ENCODE data around the gene KRTAP12-1.

Gene KRTAP12-1, protein sequence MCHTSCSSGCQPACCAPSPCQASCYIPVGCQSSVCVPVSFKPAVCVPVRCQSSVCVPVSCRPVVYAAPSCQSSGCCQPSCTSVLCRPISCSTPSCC

DNA sequence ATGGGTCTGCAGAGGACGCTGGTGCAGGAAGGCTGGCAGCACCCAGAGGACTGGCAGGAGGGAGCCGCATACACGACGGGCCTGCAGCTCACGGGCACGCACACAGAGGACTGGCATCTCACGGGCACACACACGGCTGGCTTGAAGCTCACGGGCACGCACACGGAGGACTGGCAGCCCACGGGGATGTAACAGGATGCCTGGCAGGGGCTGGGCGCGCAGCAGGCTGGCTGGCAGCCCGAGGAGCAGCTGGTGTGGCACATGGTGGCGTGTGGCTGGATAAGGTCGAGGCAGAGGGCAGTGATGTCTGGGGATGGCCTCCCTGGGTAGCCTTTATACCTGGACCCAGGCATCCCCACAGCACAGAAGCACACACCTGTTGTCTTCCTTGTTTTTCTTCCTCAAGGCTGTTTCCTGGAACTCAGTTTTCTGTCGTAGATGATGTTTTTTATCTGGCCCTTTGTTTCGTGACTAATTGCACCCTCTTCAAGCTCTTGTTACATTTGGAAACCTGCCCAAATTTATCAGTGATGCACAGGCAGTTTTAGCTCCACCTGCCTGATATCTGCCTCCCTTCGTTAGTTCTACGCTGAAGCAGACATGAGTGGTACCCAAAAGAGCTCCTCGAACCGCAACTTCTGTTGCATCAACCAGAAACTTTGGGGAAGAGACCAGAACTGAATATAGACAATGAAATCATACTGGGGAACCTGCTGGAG, at the start of gene KRTAP12-1:
TSS of gene KRTAP12-1 (minus strand) at position 303 of the 719 bp plus-strand sequence. CDS start at position 263, 40 bp downstream.
- no peak for DNase-seq (ENCODE audit: low spot score)

DNA sequence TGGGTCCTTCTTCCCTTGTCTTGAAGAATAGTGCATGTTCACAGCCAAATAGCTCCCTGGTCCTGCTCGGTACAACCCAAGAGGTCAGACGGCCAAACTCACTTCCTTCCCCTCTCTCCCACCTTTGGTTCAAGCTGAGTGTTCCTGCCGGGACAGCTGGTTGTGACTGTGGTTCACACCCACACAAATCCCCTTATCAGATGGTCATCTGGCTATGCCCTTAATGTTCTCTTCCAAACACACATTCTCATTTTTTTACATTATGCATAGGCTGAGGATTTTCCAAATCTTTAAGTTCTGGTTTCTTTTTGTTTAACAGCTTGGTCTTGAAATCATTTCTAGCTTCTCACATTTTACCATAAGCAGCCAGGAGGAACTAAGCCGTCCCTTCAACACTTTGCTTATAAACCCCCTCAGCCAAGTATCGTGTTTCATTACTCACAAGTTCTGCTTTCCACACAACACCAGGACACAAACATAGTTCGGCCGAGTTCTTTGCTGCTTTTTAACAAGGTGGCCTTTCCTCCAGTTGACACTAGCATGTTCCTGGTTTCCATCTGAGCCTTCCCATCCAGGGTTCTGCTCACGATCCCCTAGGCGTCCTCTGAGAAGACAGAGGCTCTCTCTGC, 49.1 kb upstream of the KRTAP12-1 start:
- no peak for DNase-seq (ENCODE audit: low spot score)

DNA sequence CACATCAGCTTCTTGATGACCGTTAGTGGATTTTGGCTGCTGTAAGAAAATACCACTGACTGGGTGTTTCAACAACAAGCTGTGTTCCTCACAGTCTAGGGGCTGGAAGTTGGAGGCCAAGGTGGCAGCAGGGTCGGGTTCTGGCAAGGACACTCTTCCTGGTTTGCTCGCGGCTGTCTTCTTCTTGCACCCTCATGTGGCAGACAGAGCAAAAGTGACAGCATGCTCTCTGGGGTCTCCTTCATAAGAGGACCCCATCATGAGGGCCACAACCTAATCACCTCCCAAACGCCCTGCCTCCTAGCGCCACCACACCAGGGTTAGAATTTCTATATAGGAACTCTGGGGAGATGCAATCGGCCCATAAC, 48.0 kb upstream of the KRTAP12-1 start:
- DNase-seq (ENCODE audit: low spot score): no peak

GRCh38 chr21:44729336-44730027, 47.5 kb upstream of the KRTAP12-1 start:
- DNase-seq (ENCODE audit: low spot score): no peak

- no peak for DNase-seq (ENCODE audit: low spot score)
Measured at GRCh38 chr21:44728716-44729115, 46.8 kb upstream of the KRTAP12-1 start.

- DNase-seq (ENCODE audit: low spot score): no peak
Measured at GRCh38 chr21:44727757-44728156, 45.8 kb upstream of the KRTAP12-1 start.

GRCh38 chr21:44727321-44727720, 45.4 kb upstream of the KRTAP12-1 start:
- no peak for DNase-seq (ENCODE audit: low spot score)

- DNase-seq (ENCODE audit: low spot score): no peak
Measured at GRCh38 chr21:44726826-44727225, 44.9 kb upstream of the KRTAP12-1 start.

GRCh38 chr21:44724926-44725325, 43.0 kb upstream of the KRTAP12-1 start:
- no peak for DNase-seq (ENCODE audit: low spot score)

- no peak for DNase-seq (ENCODE audit: low spot score)
Measured at GRCh38 chr21:44724196-44724595, 42.2 kb upstream of the KRTAP12-1 start.

DNA sequence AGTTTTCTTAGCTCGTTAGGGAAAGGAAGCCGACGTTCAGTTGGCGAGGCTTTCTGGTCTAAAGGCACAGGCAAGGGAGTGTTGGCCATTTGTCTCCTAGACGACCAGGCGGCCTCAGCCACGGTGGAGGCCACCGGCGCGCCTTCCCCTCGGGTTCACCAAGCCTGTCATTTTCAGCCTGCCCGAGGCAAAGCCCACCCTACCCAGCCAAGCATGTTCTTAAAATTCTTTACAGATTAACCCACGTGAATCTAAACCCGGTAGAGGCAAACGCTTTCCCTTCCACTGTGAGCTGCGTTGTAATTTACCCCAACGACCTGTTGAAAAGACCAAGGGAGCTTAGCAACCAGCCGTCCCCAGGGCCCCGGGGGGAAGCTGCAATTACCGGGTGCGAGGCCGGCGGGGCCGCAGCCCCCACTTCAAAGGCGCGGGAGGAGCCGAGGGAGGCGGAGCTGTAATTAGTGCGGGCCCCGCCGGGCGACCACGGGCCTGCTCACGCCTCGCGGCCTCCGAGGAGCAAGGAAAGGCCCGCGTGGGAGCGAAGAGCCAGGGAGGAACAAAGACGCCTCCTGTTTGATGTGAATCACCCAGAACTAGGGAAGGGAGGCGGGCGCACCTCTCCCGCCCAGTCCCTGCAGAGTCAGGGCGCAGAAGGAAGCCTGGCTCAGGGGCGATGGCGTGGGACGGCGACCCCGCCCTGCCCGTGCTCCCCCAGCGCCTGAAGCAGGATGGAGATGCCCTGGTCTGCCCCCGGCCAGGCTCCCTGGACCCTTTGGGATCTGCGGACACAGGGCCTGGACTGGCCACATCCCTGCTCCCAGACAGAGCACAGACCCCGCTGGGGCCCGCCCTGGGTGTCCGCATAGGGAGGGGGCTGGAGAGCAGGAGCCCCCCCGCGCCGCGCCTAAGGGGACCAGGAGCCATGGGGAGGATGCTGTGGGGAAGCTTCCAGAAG, 41.5 kb upstream of the KRTAP12-1 start:
- DNase-seq (ENCODE audit: low spot score): no peak

DNA sequence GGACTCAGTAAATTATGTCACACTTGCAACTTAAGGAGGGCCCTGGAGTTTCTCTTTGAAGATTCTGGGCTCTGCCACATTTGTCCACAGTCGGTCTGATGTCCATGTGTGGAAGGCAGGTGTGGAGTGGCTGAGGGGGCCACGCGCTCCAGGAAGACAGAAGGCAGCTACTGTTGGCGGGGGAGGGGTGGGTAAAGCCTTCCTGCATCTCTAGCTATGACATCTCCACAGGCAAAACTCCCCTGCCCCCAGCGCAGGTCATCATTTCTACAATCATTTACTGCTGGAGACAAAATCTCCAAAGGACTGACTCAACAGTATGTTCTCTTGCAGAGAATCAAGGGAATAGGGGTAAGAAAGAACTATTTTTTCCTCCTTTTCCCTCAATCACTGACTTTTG, 40.8 kb upstream of the KRTAP12-1 start:
- no peak for DNase-seq (ENCODE audit: low spot score)

DNA sequence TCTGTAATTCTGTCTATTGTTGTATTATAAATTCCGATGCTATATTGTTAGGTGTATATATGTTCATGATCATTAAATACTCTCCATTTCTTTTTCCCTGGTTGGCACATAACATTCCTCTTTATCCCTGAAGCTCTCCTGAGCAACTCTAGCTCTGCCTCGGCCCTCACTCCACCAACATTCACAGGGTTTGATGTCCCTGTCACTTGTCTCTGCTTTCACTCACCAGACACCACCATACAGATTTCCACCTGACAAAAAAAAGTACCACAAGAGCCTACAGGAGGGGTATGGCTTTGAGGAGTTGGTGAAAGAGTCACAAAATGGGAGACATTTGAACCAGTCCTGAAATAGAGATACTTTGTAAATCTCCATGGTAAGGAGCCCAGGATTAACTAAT, 38.2 kb upstream of the KRTAP12-1 start:
- DNase-seq (ENCODE audit: low spot score): no peak

- no peak for DNase-seq (ENCODE audit: low spot score)
Measured at GRCh38 chr21:44718571-44718970, 36.6 kb upstream of the KRTAP12-1 start.

DNA sequence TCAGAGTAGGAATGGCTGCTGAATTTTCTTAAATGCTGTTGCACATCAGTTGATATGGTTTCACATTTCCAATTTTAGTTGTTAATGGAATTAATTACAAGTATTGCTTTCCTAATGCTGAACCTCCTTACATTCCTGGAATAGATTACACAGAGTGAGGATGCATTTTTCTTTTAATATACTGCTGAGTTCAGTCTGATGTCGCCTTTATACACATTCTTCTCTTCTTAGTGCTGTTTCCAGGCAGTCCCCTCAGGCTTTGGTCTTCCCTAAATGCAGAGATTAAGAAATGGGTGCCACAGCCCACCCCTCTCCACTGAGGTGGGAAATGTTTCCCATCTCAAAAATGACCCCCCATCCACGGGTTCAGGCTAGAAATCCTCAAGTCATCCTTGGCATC, 36.1 kb upstream of the KRTAP12-1 start:
- no peak for DNase-seq (ENCODE audit: low spot score)

GRCh38 chr21:44716984-44717383, 35.0 kb upstream of the KRTAP12-1 start:
- DNase-seq (ENCODE audit: low spot score): no peak

GRCh38 chr21:44714905-44715304, 32.9 kb upstream of the KRTAP12-1 start:
- no peak for DNase-seq (ENCODE audit: low spot score)

DNA sequence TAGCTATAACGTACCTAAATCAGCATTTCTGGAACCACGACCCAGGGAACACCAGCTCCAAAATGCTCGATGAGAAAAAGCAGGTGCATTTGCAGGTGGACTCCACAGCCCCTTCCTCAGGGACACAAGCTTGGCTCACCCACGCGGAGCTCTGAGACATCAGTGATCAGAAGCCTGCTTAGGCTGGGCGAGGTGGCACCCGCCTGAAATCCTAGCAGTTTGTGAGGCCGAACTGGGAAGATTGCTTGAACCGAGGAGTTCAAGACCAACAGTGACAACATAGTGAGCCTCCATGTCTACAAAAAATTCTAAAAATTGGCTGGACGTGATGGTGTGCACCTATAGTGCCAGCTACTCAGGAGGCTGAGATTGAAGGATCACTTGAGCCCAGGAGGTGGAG, 31.9 kb upstream of the KRTAP12-1 start:
- no peak for DNase-seq (ENCODE audit: low spot score)

DNA sequence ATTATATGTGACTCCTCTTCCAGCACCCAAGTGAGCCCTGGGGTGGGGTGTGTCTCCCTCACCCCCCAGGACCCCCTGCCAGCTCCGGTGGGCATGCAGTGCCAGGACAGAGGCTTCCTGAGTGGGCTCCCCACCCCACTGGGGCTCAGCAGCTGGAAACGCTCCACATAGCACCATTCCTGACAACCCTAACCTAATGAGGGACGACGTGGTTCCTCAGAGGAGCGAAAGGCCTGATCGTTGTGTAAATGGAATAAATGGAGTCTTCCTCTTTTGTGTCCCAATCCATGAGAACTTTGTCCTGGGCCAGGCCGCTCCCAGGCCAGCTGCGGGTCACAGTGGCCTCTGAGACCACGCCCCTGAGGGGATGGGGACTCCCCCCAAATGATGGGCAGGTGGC, 31.2 kb upstream of the KRTAP12-1 start:
- no peak for DNase-seq (ENCODE audit: low spot score)

- DNase-seq (ENCODE audit: low spot score): no peak
Measured at GRCh38 chr21:44712203-44713028, 30.5 kb upstream of the KRTAP12-1 start.

All from hematopoietic multipotent progenitor cell treated with erythropoietin and hydrocortisone succinate and interleukin-3 and kit ligand, for 17 days (in vitro differentiated cells).